Mucosa of rectum (tissue), 2 donors: ENCODE results near the gene HIVEP2.

ENCODE experiments used
- H3K27ac ChIP-seq, 2 donors: one replicate each; pipeline ENCODE4 v1.7.0; 2013; ENCODE audit warnings: inconsistent platforms in 2 of 2, low read depth in 2 of 2, low read length in 2 of 2
- H3K27me3 ChIP-seq, 2 donors: one replicate each; pipeline ENCODE4 v1.7.0; 2013; ENCODE audit warnings: low read length in 2 of 2; ENCODE audit not compliant: control insufficient read depth in 2 of 2, insufficient read depth in 2 of 2
- H3K36me3 ChIP-seq, 2 donors: one replicate each; pipeline ENCODE4 v1.7.0; 2013; ENCODE audit warnings: low read length in 2 of 2; ENCODE audit not compliant: control insufficient read depth in 2 of 2, insufficient read depth in 2 of 2
- H3K4me1 ChIP-seq, 2 donors: one replicate each; pipeline ENCODE4 v1.7.0; 2013; ENCODE audit warnings: low read length in 2 of 2, mild to moderate bottlenecking in 1 of 2; ENCODE audit not compliant: control insufficient read depth in 2 of 2, insufficient read depth in 2 of 2
- H3K4me3 ChIP-seq, 2 donors: one replicate each; pipeline ENCODE4 v1.7.0; 2013; ENCODE audit warnings: low read length in 2 of 2
- H3K9ac ChIP-seq, 2 donors: one replicate each; pipeline ENCODE4 v1.7.0; 2013; ENCODE audit warnings: low read length in 2 of 2, low read depth in 1 of 2, mild to moderate bottlenecking in 1 of 2
- H3K9me3 ChIP-seq, 2 donors: one replicate each; pipeline ENCODE4 v1.7.0; 2013; ENCODE audit warnings: low read length in 2 of 2; ENCODE audit not compliant: control insufficient read depth in 2 of 2
- donor health status: healthy.
- donor health status: Normal muscosa, but diverticular disease.

The HIVEP2 gene

GRCh38 chr6:142870787-142871415 is 74.1 kb downstream of the HIVEP2 start:
- no peaks in the 10 kb centered on the region for H3K27me3 ChIP-seq
- no peak overlapping the region for H3K4me3 ChIP-seq
- no peaks in the 10 kb centered on the region for H3K36me3 ChIP-seq
- H3K27ac ChIP-seq, result no peak overlapping the region
- H3K9me3 ChIP-seq, result no peaks in the 10 kb centered on the region
- H3K4me1 ChIP-seq, result peaks cover 12 to 17% of the 10 kb centered on the region in 2 donors
- H3K9ac ChIP-seq, result no peak overlapping the region

GRCh38 chr6:142868917-142869316 is 76.1 kb downstream of the HIVEP2 start:
- no peaks in the 10 kb centered on the region for H3K36me3 ChIP-seq
- H3K27me3 ChIP-seq, result no peaks in the 10 kb centered on the region
- H3K4me3 ChIP-seq, result no peak overlapping the region
- peaks cover 12 to 17% of the 10 kb centered on the region in 2 donors for H3K4me1 ChIP-seq
- no peaks in the 10 kb centered on the region for H3K9me3 ChIP-seq
- H3K9ac ChIP-seq, result no peak overlapping the region
- H3K27ac ChIP-seq, result no peak overlapping the region

- no peaks in the 10 kb centered on the region for H3K36me3 ChIP-seq
- H3K9ac ChIP-seq, result no peak overlapping the region
- H3K4me3 ChIP-seq, result no peak overlapping the region
- peaks cover 12 to 17% of the 10 kb centered on the region in 2 donors for H3K4me1 ChIP-seq
- no peaks in the 10 kb centered on the region for H3K9me3 ChIP-seq
- H3K27me3 ChIP-seq, result no peaks in the 10 kb centered on the region
- no peak overlapping the region for H3K27ac ChIP-seq
Measured at GRCh38 chr6:142867988-142868812, 76.8 kb downstream of the HIVEP2 start.

- Histone ChIP-seq H3K36me3 (no peaks in the 10 kb centered on the region), H3K4me3 (no peak overlapping the region), H3K27me3 (no peaks in the 10 kb centered on the region), H3K4me1 (peaks cover 9 to 14% of the 10 kb centered on the region in 2 donors), H3K9ac (no peak overlapping the region), H3K27ac (no peak overlapping the region), H3K9me3 (no peaks in the 10 kb centered on the region)
Measured at GRCh38 chr6:142867355-142867801, 77.6 kb downstream of the HIVEP2 start.

GRCh38 chr6:142863981-142864380 is 81.0 kb downstream of the HIVEP2 start:
- Histone ChIP-seq H3K9ac (no peak overlapping the region), H3K4me1 (peaks cover 0 to 6% of the 10 kb centered on the region in 2 donors), H3K27ac (no peak overlapping the region), H3K27me3 (no peaks in the 10 kb centered on the region), H3K4me3 (no peak overlapping the region), H3K9me3 (no peaks in the 10 kb centered on the region), H3K36me3 (no peaks in the 10 kb centered on the region)

- Histone ChIP-seq H3K36me3 (no peaks in the 10 kb centered on the region), H3K9me3 (no peaks in the 10 kb centered on the region), H3K27ac (no peak overlapping the region), H3K9ac (no peak overlapping the region), H3K4me1 (peaks cover 0 to 2% of the 10 kb centered on the region in 2 donors), H3K4me3 (no peak overlapping the region), H3K27me3 (no peaks in the 10 kb centered on the region)
Measured at GRCh38 chr6:142861711-142862110, 83.3 kb downstream of the HIVEP2 start.

- Histone ChIP-seq H3K27ac (no peak overlapping the region), H3K27me3 (no peaks in the 10 kb centered on the region), H3K4me1 (peaks cover 0 to 2% of the 10 kb centered on the region in 2 donors), H3K4me3 (no peak overlapping the region), H3K36me3 (no peaks in the 10 kb centered on the region), H3K9ac (no peak overlapping the region), H3K9me3 (no peaks in the 10 kb centered on the region)
Measured at GRCh38 chr6:142860498-142860897, 84.5 kb downstream of the HIVEP2 start.

- H3K27ac ChIP-seq, result peak overlapping the region; percentile 5 to 74
Measured at GRCh38 chr6:142857796-142858555, 87.0 kb downstream of the HIVEP2 start.

GRCh38 chr6:142857233-142857761 is 87.7 kb downstream of the HIVEP2 start:
- no peak overlapping the region for H3K9ac ChIP-seq
- peaks cover 8 to 11% of the 10 kb centered on the region in 2 donors for H3K4me1 ChIP-seq
- peak overlapping the region in 1 of 2 donors; percentile 74 for H3K27ac ChIP-seq
- peak overlapping the region in 1 of 2 donors; percentile 14 for H3K4me3 ChIP-seq
- no peaks in the 10 kb centered on the region for H3K9me3 ChIP-seq
- H3K27me3 ChIP-seq, result no peaks in the 10 kb centered on the region
- no peaks in the 10 kb centered on the region for H3K36me3 ChIP-seq

More at GRCh38 chr6:142857796-142858555, 87.0 kb downstream of the HIVEP2 start:
- Histone ChIP-seq H3K9me3 (no peaks in the 10 kb centered on the region), H3K9ac (peak overlapping the region in 1 of 2 donors; percentile 24), H3K36me3 (no peaks in the 10 kb centered on the region), H3K4me1 (peaks cover 8 to 11% of the 10 kb centered on the region in 2 donors), H3K27me3 (no peaks in the 10 kb centered on the region), H3K4me3 (no peak overlapping the region)
